K562 (cell line): Measurements from ENCODE around the gene FST. TPM values are rescaled to one million over a fixed set of nuclear protein-coding genes. Genes with fewer than 3 reads are reported as not detected.

Source experiments
- ATAC-seq: fragments of 200-7000 bp; cut with Tn5 transposase; 3 replicates; pipeline ENCODE4 v1.9.1; 2020; ENCODE audit warnings: moderate library complexity
- BruUV-seq: library from RNA; stranded (reverse); fragments of 400-500 nt; replicated peaks from 2 replicates; lab custom pipeline; 2021; lab: Mats Ljungman, UMichigan
- CTCF ChIA-PET: fragments of 300-600 bp; formaldehyde crosslinking; extraction: SDS; loops from one replicate; lab custom pipeline; 2021; ENCODE audit warnings: low intra/inter-chr PET ratio; lab: Yijun Ruan, JAX
- POLR2A ChIA-PET: fragments of 300-600, 350-650 bp; sonication (Branson Sonifier 250); formaldehyde crosslinking; extraction: SDS; loops from one replicate; lab custom pipeline; 2021; ENCODE audit warnings: antibody characterized with exemption, inconsistent platforms; lab: Yijun Ruan, JAX
- DNase-seq, 4 experiments: peaks; one replicate each; pipeline versions ENCODE4 v3.0.0 to v3.0.0-alpha.2; 2011 to 2018; ENCODE audit warnings: low spot score in 3 of 4, mixed read lengths in 3 of 4; ENCODE audit errors: extremely low read depth in 1 of 4
- FAIRE-seq: peaks from 2 replicates; lab custom pipeline; 2011; peaks lifted over from hg19 to GRCh38; lab: Jason Lieb, UNC
- H2AFZ ChIP-seq: 2 replicates; pipeline ENCODE4 v1.6.0; 2011; ENCODE audit warnings: low read depth, low read length, control low read depth, inconsistent platforms
- H3K27ac ChIP-seq: fragments of 200-600 bp; 3 replicates; pipeline ENCODE4 v1.8.0; 2011; ENCODE audit warnings: low read depth, mild to moderate bottlenecking, control low read depth, inconsistent platforms, low read length, moderate library complexity, mixed read lengths; ENCODE audit errors: extremely low read depth
- H3K27me3 ChIP-seq, 2 experiments: fragments of 300-600 bp in 1 of 2; 2 replicates in 1 of 2; 3 replicates in 1 of 2; pipeline versions ENCODE4 v1.6.0 to v1.8.0; 2011; ENCODE audit warnings: inconsistent platforms in 2 of 2, low read length in 2 of 2, mild to moderate bottlenecking in 1 of 2, mixed read lengths in 1 of 2, moderate library complexity in 1 of 2; ENCODE audit not compliant: control insufficient read depth in 2 of 2, insufficient read depth in 2 of 2
- H3K36me3 ChIP-seq: fragments of 300-600 bp; 3 replicates; pipeline ENCODE4 v1.8.0; 2011; ENCODE audit warnings: mild to moderate bottlenecking, low read length, inconsistent platforms; ENCODE audit not compliant: control insufficient read depth, insufficient read depth
- H3K4me1 ChIP-seq, 2 experiments: fragments of 200-600 bp in 1 of 2; replicated peaks in 1 of 2; 2 replicates in 1 of 2; 3 replicates in 1 of 2; pipeline versions ENCODE4 v1.5.1 to v1.8.0; 2011; ENCODE audit warnings: inconsistent platforms in 2 of 2, low read length in 2 of 2, mild to moderate bottlenecking in 1 of 2, mixed read lengths in 1 of 2, moderate library complexity in 1 of 2; ENCODE audit not compliant: control insufficient read depth in 2 of 2, insufficient read depth in 2 of 2
- H3K4me2 ChIP-seq: 2 replicates; pipeline ENCODE4 v1.6.1; 2011; ENCODE audit warnings: low read length, control low read depth, inconsistent platforms, mixed read lengths; ENCODE audit not compliant: insufficient read depth
- H3K4me3 ChIP-seq: fragments of 200-600 bp; sonication (generic), shearing (Covaris generic); 2 replicates; pipeline ENCODE4 v1.5.1; 2016; ENCODE audit warnings: control low read depth, inconsistent platforms
- H3K79me2 ChIP-seq: fragments of 200-600 bp; 3 replicates; pipeline ENCODE4 v1.8.0; 2011; ENCODE audit warnings: low read length, inconsistent platforms; ENCODE audit not compliant: control insufficient read depth, insufficient read depth
- H3K9ac ChIP-seq, 2 experiments: 2 replicates each; pipeline versions ENCODE4 v1.6.0 to v1.6.1; 2011; ENCODE audit warnings: low read depth in 2 of 2, low read length in 2 of 2, control low read depth in 1 of 2, inconsistent platforms in 1 of 2, mild to moderate bottlenecking in 1 of 2, mixed read lengths in 1 of 2; ENCODE audit not compliant: insufficient read depth in 1 of 2
- H3K9me1 ChIP-seq: one replicate; pipeline ENCODE4 v1.6.0; 2011; ENCODE audit warnings: inconsistent platforms, mild to moderate bottlenecking, low read length, moderate library complexity; ENCODE audit not compliant: control insufficient read depth, insufficient read depth
- H3K9me3 ChIP-seq: replicated peaks from 2 replicates; pipeline ENCODE4 v1.5.1; 2011; ENCODE audit warnings: low read depth, low read length, inconsistent platforms; ENCODE audit not compliant: control insufficient read depth, insufficient read depth
- H4K20me1 ChIP-seq: replicated peaks from 2 replicates; pipeline ENCODE4 v1.6.1; 2011; ENCODE audit warnings: low read length, inconsistent platforms, mixed read lengths; ENCODE audit not compliant: control insufficient read depth, insufficient read depth
- ARID2 ChIP-seq: fragments of 450-650 bp; IDR thresholded peaks from 2 replicates; pipeline ENCODE4 v1.6.1; 2017; ENCODE audit warnings: antibody characterized with exemption, mild to moderate bottlenecking
- ARNT ChIP-seq, 2 experiments: fragments of 450-650 bp; IDR thresholded peaks; 2 replicates each; pipeline ENCODE4 v1.6.1; 2016; ENCODE audit warnings: mild to moderate bottlenecking in 1 of 2
- ATF7 ChIP-seq: fragments of 450-650 bp; IDR thresholded peaks from 2 replicates; pipeline ENCODE4 v1.7.1; 2014; ENCODE audit warnings: mild to moderate bottlenecking, moderate library complexity
- CREBBP ChIP-seq: IDR thresholded peaks from one replicate; pipeline ENCODE4 v1.6.1; 2012; ENCODE audit warnings: low read depth, mild to moderate bottlenecking, control low read depth, inconsistent platforms, low read length
- DACH1 ChIP-seq: fragments of 450-650 bp; IDR thresholded peaks from 2 replicates; pipeline ENCODE4 v1.6.1; 2018; ENCODE audit not compliant: partially characterized antibody
- E2F5 ChIP-seq: sonication (generic); formaldehyde crosslinking; IDR thresholded peaks from 2 replicates; pipeline ENCODE4 v1.8.0; 2022; ENCODE audit warnings: mild to moderate bottlenecking, missing genetic modification reagents
- EP300 ChIP-seq: IDR thresholded peaks from 2 replicates; pipeline ENCODE4 v1.6.1; 2012; ENCODE audit warnings: low read length, improper control_type of control experiment
- JUN ChIP-seq, 2 experiments: sonication (generic) in 1 of 2; formaldehyde crosslinking in 1 of 2; IDR thresholded peaks; 2 replicates each; pipeline versions ENCODE4 v1.6.1 to v1.8.0; 2012 to 2022; ENCODE audit warnings: borderline replicate concordance in 2 of 2, mild to moderate bottlenecking in 2 of 2, improper control_type of control experiment in 1 of 2, low read depth in 1 of 2, low read length in 1 of 2, missing genetic modification reagents in 1 of 2
- MNT ChIP-seq, 2 experiments: fragments of 450-650 bp; conservative IDR thresholded peaks; 2 replicates each; pipeline ENCODE4 v1.6.1; 2017; ENCODE audit warnings: mild to moderate bottlenecking in 2 of 2, moderate library complexity in 2 of 2
- MXI1 ChIP-seq: IDR thresholded peaks from 2 replicates; pipeline ENCODE4 v1.6.1; 2011; ENCODE audit warnings: low read depth, mild to moderate bottlenecking, improper control_type of control experiment, low read length
- NCOA4 ChIP-seq: fragments of 450-650 bp; IDR thresholded peaks from 2 replicates; pipeline ENCODE4 v1.6.1; 2018; ENCODE audit warnings: mild to moderate bottlenecking; ENCODE audit not compliant: partially characterized antibody
- RFX7 ChIP-seq: fragments of 250-450 bp; sonication (Bioruptor Pico); IDR thresholded peaks from 2 replicates; pipeline ENCODE4 v1.5.1; 2021; ENCODE audit warnings: mild to moderate bottlenecking
- SUPT5H ChIP-seq: fragments of 450-650 bp; IDR thresholded peaks from 2 replicates; pipeline ENCODE4 v1.6.1; 2016
- THAP7 ChIP-seq: fragments of 250-450 bp; sonication (Bioruptor Pico); IDR thresholded peaks from 2 replicates; pipeline ENCODE4 v1.5.0; 2021
- ZBTB5 ChIP-seq: fragments of 450-650 bp; IDR thresholded peaks from 2 replicates; pipeline ENCODE4 v1.6.1; 2017; ENCODE audit warnings: antibody characterized with exemption
- ZFP1 ChIP-seq: fragments of 450-650 bp; formaldehyde crosslinking; IDR thresholded peaks from 2 replicates; pipeline ENCODE4 v1.4.0; 2020; ENCODE audit warnings: mild to moderate bottlenecking, mixed read lengths
- ZNF146 ChIP-seq: IDR thresholded peaks from one replicate; pipeline ENCODE4 v1.6.1; 2018; ENCODE audit warnings: missing compliant biosample characterization; ENCODE audit not compliant: unreplicated experiment
- ZNF347 ChIP-seq: fragments of 450-650 bp; formaldehyde crosslinking; IDR thresholded peaks from 2 replicates; pipeline ENCODE4 v1.4.0; 2020; ENCODE audit warnings: low read depth, mild to moderate bottlenecking, moderate library complexity
- WGBS: fragments of 100-300 bp; shearing (Covaris generic); methylation state at CpG from one replicate; pipeline ENCODE4 v1.1.6; 2016; ENCODE audit warnings: low coverage, mixed read lengths; ENCODE audit not compliant: insufficient coverage; ENCODE audit errors: missing lambda C conversion rate; 5-methylcytosine and 5-hydroxymethylcytosine counted together
- in situ Hi-C: fragments of 300-500 bp; cut with MboI; formaldehyde crosslinking; loops from 4 replicates; pipeline ENCODE4 v1.15.0; 2018; ENCODE audit warnings: inconsistent platforms, mixed read lengths
- intact Hi-C: fragments of 100-400 bp; cut with micrococcal nuclease; formaldehyde crosslinking; loops from 2 replicates; pipeline ENCODE4 v1.14.2; 2022
- polyA plus RNA-seq, 8 experiments: library from polyadenylated mRNA; depleted of rRNA in 4 of 8; stranded (reverse) in 5 of 8; unstranded in 3 of 8; fragments of >200 nt; fragmentation: Nextera tagmentation in 2 of 8; fragmentation: Illumina TruSeq in 1 of 8; extraction: Ambion mirVana in 2 of 8; extraction: Trizol in 1 of 8; gene quantifications; 2 replicates each; pipeline versions ENCODE4 v1.2.1 to v1.2.3, GENCODE V29; 2011 to 2014; ENCODE audit warnings: inconsistent platforms in 1 of 8, missing spikeins in 1 of 8
- total RNA-seq, 7 experiments: library from RNA; depleted of rRNA in 6 of 7; stranded (reverse); fragments of >200 nt in 6 of 7; fragmentation: Illumina TruSeq in 2 of 7; extraction: Trizol in 2 of 7; gene quantifications; 2 replicates each; pipeline versions ENCODE4 v1.2.1 to v1.2.3, GENCODE V29; 2011 to 2021; ENCODE audit warnings: low replicate concordance in 1 of 7

FST gene
- total and polyA plus RNA-seq, 9 of the 15 experiments (the other 6 are each of a cell fraction or from before 2014, with no cell fraction given): 0.03 to 0.27 TPM; not detected in 7

- Histone ChIP-seq H3K9me3 (no peaks in the 10 kb centered on the region), H3K27ac (no peak overlapping the region), H3K79me2 (no peaks in the 10 kb centered on the region), H3K4me3 (no peak overlapping the region), H3K9ac (no peak overlapping the region), H2AFZ (no peak overlapping the region), H3K36me3 (no peaks in the 10 kb centered on the region), H4K20me1 (no peaks in the 10 kb centered on the region), H3K27me3 (peaks cover 3 to 4% of the 10 kb centered on the region in 2 experiments; a peak in 3 of 5 replicates), H3K4me2 (no peak overlapping the region), H3K9me1 (no peaks in the 10 kb centered on the region), H3K4me1 (no peaks in the 10 kb centered on the region)
- intact Hi-C loops (no loop called here), in situ Hi-C loops (loop anchor here (25.0 kb wide), 3 partner anchors 774 to 1449 kb away; no protein-coding TSS in a partner anchor)
- FAIRE-seq (no peak), ATAC-seq (no peak), DNase-seq (no peak)
- CTCF ChIA-PET: no interaction called here
- 5% methylated on average over 6 of the region's 6 CpGs for WGBS
- TF ChIP-seq CREBBP (no peak), DACH1 (no peak), ZNF146 (CRISPR knock-in tag) (no peak), THAP7 (CRISPR knock-in tag) (no peak), JUN (IDR thresholded peaks at IDR 0.05; ENCODE audit: borderline replicate concordance, low read depth, low read length) (no peak), JUN (CRISPR knock-in tag; IDR thresholded peaks at IDR 0.05; ENCODE audit: borderline replicate concordance) (no peak), ATF7 (no peak), MNT (conservative IDR thresholded peaks at IDR 0.05) (no peak), ARID2 (no peak), ZNF347 (CRISPR knock-in tag) (no peak), MXI1 (no peak), E2F5 (CRISPR knock-in tag) (no peak), ARNT (IDR thresholded peaks at IDR 0.05) (no peak), SUPT5H (no peak), ZFP1 (CRISPR knock-in tag) (no peak), RFX7 (CRISPR knock-in tag) (no peak), NCOA4 (no peak), EP300 (no peak), ZBTB5 (no peak)
- no TSS peak for BruUV-seq
- POLR2A ChIA-PET: no interaction called here
Measured at GRCh38 chr5:53438486-53439472, 41.6 kb upstream of the FST start.
